HCT116 (cell line): ENCODE data around the gene ATRN.

ENCODE experiments used
- CTCF ChIP-seq, 3 experiments: fragments of 200-600 bp in 1 of 3; sonication (generic) in 1 of 3; IDR thresholded peaks in 2 of 3; conservative IDR thresholded peaks in 1 of 3; 2 replicates each; pipeline ENCODE4 v1.5.1; 2012 to 2017; ENCODE audit warnings: low read depth in 2 of 3, low read length in 2 of 3, antibody characterized with exemption in 1 of 3, borderline replicate concordance in 1 of 3, control low read depth in 1 of 3, mild to moderate bottlenecking in 1 of 3, mixed read lengths in 1 of 3, mixed run types in 1 of 3, moderate library complexity in 1 of 3; ENCODE audit not compliant: insufficient read depth in 1 of 3
- EZH2 ChIP-seq: fragments of 200-600 bp; sonication (generic); IDR thresholded peaks from 2 replicates; pipeline ENCODE4 v1.6.1; 2017; ENCODE audit warnings: antibody characterized with exemption, mixed run types
- JUND ChIP-seq: IDR thresholded peaks from 2 replicates; pipeline ENCODE4 v1.6.1; 2012

DNA sequence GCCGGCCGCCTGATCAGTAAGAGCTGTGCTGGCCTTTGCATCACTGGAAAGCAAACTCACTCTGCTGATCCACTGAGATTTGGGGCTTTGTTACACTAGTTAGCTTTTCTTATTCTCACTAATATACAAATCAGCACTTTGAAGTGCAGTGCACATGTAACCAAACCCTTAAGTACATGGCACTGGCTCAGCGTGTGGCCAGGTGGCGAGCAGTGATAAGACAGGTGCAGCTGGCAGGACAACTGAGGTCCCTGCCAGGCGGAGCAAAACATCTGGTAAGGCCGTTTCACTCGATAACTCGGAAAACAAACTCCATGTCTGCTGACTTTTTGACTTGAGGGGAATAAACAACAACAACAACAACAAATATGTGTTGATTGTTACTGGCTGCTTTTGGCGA, 181.4 kb downstream of the ATRN start:
- TF ChIP-seq JUND (no peak), EZH2 (no peak), CTCF (IDR thresholded peaks at IDR 0.05 in 2 of 3, conservative IDR thresholded peaks at IDR 0.05 in 1 of 3; ENCODE audit: borderline replicate concordance in 1 of 3, insufficient read depth in 1 of 3, low read depth in 2 of 3, low read length in 2 of 3) (no peak)
